Ovary (tissue), 3 donors: Measurements from ENCODE around the gene CACNA2D4.

ENCODE experiments used
- CTCF ChIP-seq, 3 donors: fragments of 450-650 bp in 2 of 3; fragments of 200-600 bp in 1 of 3; IDR thresholded peaks; one replicate each; pipeline versions ENCODE4 v1.5.1 to v1.8.0; 2016 to 2022; ENCODE audit warnings: antibody characterized with exemption in 3 of 3, mild to moderate bottlenecking in 1 of 3
- EP300 ChIP-seq: sonication (generic); formaldehyde crosslinking; IDR thresholded peaks from one replicate; pipeline ENCODE4 v1.6.1; 2017; ENCODE audit warnings: antibody characterized with exemption
- POLR2A ChIP-seq: fragments of 450-650 bp; IDR thresholded peaks from one replicate; pipeline ENCODE4 v1.6.1; 2017; ENCODE audit warnings: antibody characterized with exemption, mild to moderate bottlenecking, moderate library complexity
- donor health status: DM: no; HTN: no; CAD: no.

- no peak for TF ChIP-seq CTCF (IDR thresholded peaks at IDR 0.05)
- no peak for TF ChIP-seq POLR2A
- TF ChIP-seq EP300 = no peak
Measured at GRCh38 chr12:1870086-1870485, 48.4 kb downstream of the CACNA2D4 start.
